Lung (tissue), 13 donors: ENCODE measurements around the gene TFAP2A. TPM values are rescaled to one million over a fixed set of nuclear protein-coding genes. Genes with fewer than 3 reads are reported as not detected.

Experiments used
- ATAC-seq: fragments of 200-7000 bp; cut with Tn5 transposase; one replicate; pipeline ENCODE4 v1.9.1; 2020; ENCODE audit warnings: moderate number of reproducible peaks; ENCODE audit not compliant: insufficient read depth, low FRiP score
- DNase-seq, 3 donors: peaks; one replicate each; pipeline ENCODE4 v3.0.0-alpha.2; 2013 to 2017
- H3K27ac ChIP-seq, 2 donors: one replicate each; pipeline ENCODE4 v1.5.1; 2013; ENCODE audit warnings: mild to moderate bottlenecking in 2 of 2, moderate library complexity in 2 of 2, control low read depth in 1 of 2, inconsistent platforms in 1 of 2, low read depth in 1 of 2, low read length in 1 of 2
- H3K27me3 ChIP-seq, 3 donors: one replicate each; pipeline ENCODE4 v1.5.1; 2013; ENCODE audit warnings: low read length in 2 of 3; ENCODE audit not compliant: control insufficient read depth in 3 of 3, insufficient read depth in 3 of 3
- H3K36me3 ChIP-seq, 4 donors: one replicate each; pipeline ENCODE4 v1.5.1; 2013; ENCODE audit warnings: low read length in 4 of 4, mild to moderate bottlenecking in 1 of 4, moderate library complexity in 1 of 4; ENCODE audit not compliant: control insufficient read depth in 4 of 4, insufficient read depth in 4 of 4
- H3K4me1 ChIP-seq, 5 donors: one replicate each; pipeline ENCODE4 v1.5.1; 2013; ENCODE audit warnings: low read length in 5 of 5, mild to moderate bottlenecking in 2 of 5, moderate library complexity in 1 of 5; ENCODE audit not compliant: control insufficient read depth in 5 of 5, insufficient read depth in 5 of 5
- H3K4me3 ChIP-seq: one replicate; pipeline ENCODE4 v1.5.1; 2013; ENCODE audit warnings: mild to moderate bottlenecking, control low read depth, moderate library complexity
- H3K9ac ChIP-seq, 2 donors: one replicate each; pipeline ENCODE4 v1.5.1; 2013; ENCODE audit warnings: low read length in 2 of 2, control low read depth in 1 of 2; ENCODE audit not compliant: insufficient read depth in 1 of 2
- H3K9me3 ChIP-seq, 4 donors: one replicate each; pipeline ENCODE4 v1.5.1; 2013; ENCODE audit warnings: low read length in 3 of 4, mild to moderate bottlenecking in 1 of 4, moderate library complexity in 1 of 4; ENCODE audit not compliant: control insufficient read depth in 4 of 4, insufficient read depth in 3 of 4
- WGBS, 2 donors: extraction: QIAGEN DNeasy Blood & Tissue Kit; methylation state at CpG; one replicate each; pipeline ENCODE4 v1.1.7; 2013; 5-methylcytosine and 5-hydroxymethylcytosine counted together
- polyA plus RNA-seq, 2 donors: library from polyadenylated mRNA; stranded (reverse); fragments of 200-250 nt; gene quantifications; one replicate each; pipeline ENCODE4 v1.2.1, GENCODE V29; 2013
- small RNA-seq: library from RNA; depleted of rRNA; stranded (forward); fragments of <200 nt; gene quantifications from one replicate; pipeline ENCODE3, GENCODE V24; 2014; ENCODE audit warnings: low replicate concordance
- total RNA-seq, 2 donors: library from RNA; depleted of rRNA in 1 of 2; stranded (reverse); fragments of >200 nt in 1 of 2; gene quantifications; one replicate each; pipeline ENCODE4 v1.2.1, GENCODE V29; 2014 to 2021
- TF ChIP-seq, protein P1 (sequence below): IDR thresholded peaks from 2 replicates; pipeline ENCODE4 v1.5.1; 2012; ENCODE audit warnings: mild to moderate bottlenecking; ENCODE audit errors: control extremely low read depth, extremely low read depth
- donor health status: control.
- donor health status: control.
- donor health status: Bipolar disorder and iron deficiency.
- donor health status: healthy.
- donor health status: DM: yes; HTN: yes; CAD: no.

The TFAP2A gene
- total and polyA plus RNA-seq, 4 donors, result 0.14 to 2.7 (median 0.64) TPM

GRCh38 chr6:10347561-10348327, 67.1 kb downstream of the TFAP2A start:
- Histone ChIP-seq H3K27me3 (peaks cover 0 to 3% (median 0%) of the 10 kb centered on the region in 3 donors), H3K4me1 (no peaks in the 10 kb centered on the region), H3K9ac (no peak overlapping the region), H3K9me3 (peaks cover 0 to 5% (median 0%) of the 10 kb centered on the region in 4 donors), H3K4me3 (no peak overlapping the region), H3K36me3 (no peaks in the 10 kb centered on the region), H3K27ac (no peak overlapping the region)
- 87 to 90% methylated on average over 11 of the region's 11 CpGs for WGBS, 2 donors
- TF ChIP-seq, protein P1, sequence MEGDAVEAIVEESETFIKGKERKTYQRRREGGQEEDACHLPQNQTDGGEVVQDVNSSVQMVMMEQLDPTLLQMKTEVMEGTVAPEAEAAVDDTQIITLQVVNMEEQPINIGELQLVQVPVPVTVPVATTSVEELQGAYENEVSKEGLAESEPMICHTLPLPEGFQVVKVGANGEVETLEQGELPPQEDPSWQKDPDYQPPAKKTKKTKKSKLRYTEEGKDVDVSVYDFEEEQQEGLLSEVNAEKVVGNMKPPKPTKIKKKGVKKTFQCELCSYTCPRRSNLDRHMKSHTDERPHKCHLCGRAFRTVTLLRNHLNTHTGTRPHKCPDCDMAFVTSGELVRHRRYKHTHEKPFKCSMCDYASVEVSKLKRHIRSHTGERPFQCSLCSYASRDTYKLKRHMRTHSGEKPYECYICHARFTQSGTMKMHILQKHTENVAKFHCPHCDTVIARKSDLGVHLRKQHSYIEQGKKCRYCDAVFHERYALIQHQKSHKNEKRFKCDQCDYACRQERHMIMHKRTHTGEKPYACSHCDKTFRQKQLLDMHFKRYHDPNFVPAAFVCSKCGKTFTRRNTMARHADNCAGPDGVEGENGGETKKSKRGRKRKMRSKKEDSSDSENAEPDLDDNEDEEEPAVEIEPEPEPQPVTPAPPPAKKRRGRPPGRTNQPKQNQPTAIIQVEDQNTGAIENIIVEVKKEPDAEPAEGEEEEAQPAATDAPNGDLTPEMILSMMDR, result no peak
- ATAC-seq, result no peak
- DNase-seq, result no peak

Small RNAs within 50 kb of the gene (small RNA-seq; reads per million reads assigned to genes)
- gene MIR5689, result not detected

Other genes starting within 250 kb of the TFAP2A start
- gene GCNT2, start 106.3 kb upstream of the TFAP2A start, total RNA-seq, result 10 to 100 TPM; 21.6 to 57.4 TPM
- 1 to 10 TPM; 7.8 to 9.9 TPM for gene GCNT2, start 106.3 kb upstream of the TFAP2A start, polyA plus RNA-seq